Measurements from ENCODE around the gene TRAF3IP3. TPM values are rescaled to one million over a fixed set of nuclear protein-coding genes. Genes with fewer than 3 reads are reported as not detected.

TRAF3IP3 gene
- polyA plus RNA-seq, 1 donor from 2014 or later: not detected

DNA sequence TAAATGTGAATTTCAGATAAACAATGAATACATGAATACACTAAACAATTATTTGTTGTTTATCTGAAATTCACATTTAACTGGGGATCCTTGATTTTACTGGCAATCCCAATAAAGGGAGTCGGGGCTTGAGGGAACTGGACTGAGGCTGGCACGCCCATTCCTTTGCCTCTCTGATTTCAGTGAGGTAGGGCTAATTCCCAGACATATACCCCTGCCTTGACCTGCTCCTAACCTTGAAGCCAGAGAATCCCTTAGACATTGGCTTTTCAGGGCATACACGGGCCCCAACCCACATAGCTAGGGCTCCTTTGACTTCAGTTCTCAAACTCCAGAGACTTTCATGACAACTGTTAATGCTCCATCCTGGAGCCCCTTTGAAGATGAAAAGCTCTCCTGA lies 61.1 kb downstream of the TRAF3IP3 start:
- no peaks in the 10 kb centered on the region for H3F3A ChIP-seq (ENCODE audit: insufficient read depth, low read length, poor library complexity, severe bottlenecking)
- H3K27ac ChIP-seq (ENCODE audit: low read length): no peak overlapping the region
- no peak overlapping the region for H3K4me2 ChIP-seq (ENCODE audit: low read length)
- H3K27me3 ChIP-seq (ENCODE audit: insufficient read depth, low read depth, low read length): no peaks in the 10 kb centered on the region
- no peaks in the 10 kb centered on the region for H3K36me3 ChIP-seq (ENCODE audit: insufficient read depth, low read length)
- H3K4me3 ChIP-seq (ENCODE audit: low read length): no peak overlapping the region
- TF ChIP-seq, protein P1, sequence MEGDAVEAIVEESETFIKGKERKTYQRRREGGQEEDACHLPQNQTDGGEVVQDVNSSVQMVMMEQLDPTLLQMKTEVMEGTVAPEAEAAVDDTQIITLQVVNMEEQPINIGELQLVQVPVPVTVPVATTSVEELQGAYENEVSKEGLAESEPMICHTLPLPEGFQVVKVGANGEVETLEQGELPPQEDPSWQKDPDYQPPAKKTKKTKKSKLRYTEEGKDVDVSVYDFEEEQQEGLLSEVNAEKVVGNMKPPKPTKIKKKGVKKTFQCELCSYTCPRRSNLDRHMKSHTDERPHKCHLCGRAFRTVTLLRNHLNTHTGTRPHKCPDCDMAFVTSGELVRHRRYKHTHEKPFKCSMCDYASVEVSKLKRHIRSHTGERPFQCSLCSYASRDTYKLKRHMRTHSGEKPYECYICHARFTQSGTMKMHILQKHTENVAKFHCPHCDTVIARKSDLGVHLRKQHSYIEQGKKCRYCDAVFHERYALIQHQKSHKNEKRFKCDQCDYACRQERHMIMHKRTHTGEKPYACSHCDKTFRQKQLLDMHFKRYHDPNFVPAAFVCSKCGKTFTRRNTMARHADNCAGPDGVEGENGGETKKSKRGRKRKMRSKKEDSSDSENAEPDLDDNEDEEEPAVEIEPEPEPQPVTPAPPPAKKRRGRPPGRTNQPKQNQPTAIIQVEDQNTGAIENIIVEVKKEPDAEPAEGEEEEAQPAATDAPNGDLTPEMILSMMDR (IDR thresholded peaks at IDR 0.05; ENCODE audit: poor library complexity, severe bottlenecking): no peak
- TF ChIP-seq MXI1 (conservative IDR thresholded peaks at IDR 0.05; ENCODE audit: poor library complexity, severe bottlenecking) (no peak), POLR2AphosphoS5 (IDR thresholded peaks at IDR 0.05) (no peak), TAF1 (IDR thresholded peaks at IDR 0.05; ENCODE audit: low read depth) (no peak), SMC3 (conservative IDR thresholded peaks at IDR 0.05; ENCODE audit: poor library complexity) (no peak), RAD21 (conservative IDR thresholded peaks at IDR 0.05) (no peak), EZH2 (IDR thresholded peaks at IDR 0.05; ENCODE audit: borderline replicate concordance, insufficient read depth, low read length, poor library complexity, severe bottlenecking) (no peak), EP300 (conservative IDR thresholded peaks at IDR 0.05; ENCODE audit: poor library complexity, severe bottlenecking) (no peak)
- TF ChIP-seq, protein P2, sequence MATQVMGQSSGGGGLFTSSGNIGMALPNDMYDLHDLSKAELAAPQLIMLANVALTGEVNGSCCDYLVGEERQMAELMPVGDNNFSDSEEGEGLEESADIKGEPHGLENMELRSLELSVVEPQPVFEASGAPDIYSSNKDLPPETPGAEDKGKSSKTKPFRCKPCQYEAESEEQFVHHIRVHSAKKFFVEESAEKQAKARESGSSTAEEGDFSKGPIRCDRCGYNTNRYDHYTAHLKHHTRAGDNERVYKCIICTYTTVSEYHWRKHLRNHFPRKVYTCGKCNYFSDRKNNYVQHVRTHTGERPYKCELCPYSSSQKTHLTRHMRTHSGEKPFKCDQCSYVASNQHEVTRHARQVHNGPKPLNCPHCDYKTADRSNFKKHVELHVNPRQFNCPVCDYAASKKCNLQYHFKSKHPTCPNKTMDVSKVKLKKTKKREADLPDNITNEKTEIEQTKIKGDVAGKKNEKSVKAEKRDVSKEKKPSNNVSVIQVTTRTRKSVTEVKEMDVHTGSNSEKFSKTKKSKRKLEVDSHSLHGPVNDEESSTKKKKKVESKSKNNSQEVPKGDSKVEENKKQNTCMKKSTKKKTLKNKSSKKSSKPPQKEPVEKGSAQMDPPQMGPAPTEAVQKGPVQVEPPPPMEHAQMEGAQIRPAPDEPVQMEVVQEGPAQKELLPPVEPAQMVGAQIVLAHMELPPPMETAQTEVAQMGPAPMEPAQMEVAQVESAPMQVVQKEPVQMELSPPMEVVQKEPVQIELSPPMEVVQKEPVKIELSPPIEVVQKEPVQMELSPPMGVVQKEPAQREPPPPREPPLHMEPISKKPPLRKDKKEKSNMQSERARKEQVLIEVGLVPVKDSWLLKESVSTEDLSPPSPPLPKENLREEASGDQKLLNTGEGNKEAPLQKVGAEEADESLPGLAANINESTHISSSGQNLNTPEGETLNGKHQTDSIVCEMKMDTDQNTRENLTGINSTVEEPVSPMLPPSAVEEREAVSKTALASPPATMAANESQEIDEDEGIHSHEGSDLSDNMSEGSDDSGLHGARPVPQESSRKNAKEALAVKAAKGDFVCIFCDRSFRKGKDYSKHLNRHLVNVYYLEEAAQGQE (IDR thresholded peaks at IDR 0.05; ENCODE audit: borderline replicate concordance): no peak
- no peaks in the 10 kb centered on the region for H3K9me2 ChIP-seq (ENCODE audit: insufficient read depth, low read length)
- H3K9ac ChIP-seq (ENCODE audit: low read length): no peak overlapping the region
- no peak overlapping the region for H2AFZ ChIP-seq (ENCODE audit: low read depth, low read length)
- no peaks in the 10 kb centered on the region for H4K20me1 ChIP-seq (ENCODE audit: insufficient read depth)
- H3K79me2 ChIP-seq (replicated peaks; ENCODE audit: insufficient read depth, low read length): no peaks in the 10 kb centered on the region
- no peaks in the 10 kb centered on the region for H3K9me3 ChIP-seq (ENCODE audit: low read length)

DNA sequence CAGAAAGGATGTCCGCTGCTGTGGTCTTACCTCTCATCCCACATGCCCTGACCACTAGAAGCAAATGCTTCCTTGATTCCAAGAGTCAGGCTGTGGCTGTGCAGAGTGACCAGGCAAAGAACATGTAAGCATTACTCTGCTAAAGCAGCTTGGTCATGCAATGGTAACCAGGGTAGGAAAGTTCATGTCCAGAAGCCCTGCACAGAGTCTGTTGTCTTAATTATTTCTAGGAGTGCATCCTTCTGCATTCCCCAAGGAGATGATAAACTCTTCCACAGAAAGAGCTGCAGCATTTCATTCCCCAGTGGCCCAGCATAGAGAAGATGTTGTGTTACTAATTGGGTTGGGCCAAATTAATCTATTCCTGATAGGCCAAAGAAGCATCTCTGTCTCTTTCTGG lies 61.8 kb downstream of the TRAF3IP3 start:
- Histone ChIP-seq H4K20me1 (ENCODE audit: insufficient read depth) (no peaks in the 10 kb centered on the region), H3K36me3 (ENCODE audit: insufficient read depth, low read length) (no peaks in the 10 kb centered on the region), H3K27ac (ENCODE audit: low read length) (no peak overlapping the region), H3K4me2 (ENCODE audit: low read length) (no peak overlapping the region), H3F3A (ENCODE audit: insufficient read depth, low read length, poor library complexity, severe bottlenecking) (no peaks in the 10 kb centered on the region), H2AFZ (ENCODE audit: low read depth, low read length) (no peak overlapping the region), H3K9ac (ENCODE audit: low read length) (no peak overlapping the region), H3K79me2 (replicated peaks; ENCODE audit: insufficient read depth, low read length) (no peaks in the 10 kb centered on the region), H3K4me3 (ENCODE audit: low read length) (no peak overlapping the region), H3K9me2 (ENCODE audit: insufficient read depth, low read length) (no peaks in the 10 kb centered on the region), H3K9me3 (ENCODE audit: low read length) (no peaks in the 10 kb centered on the region), H3K27me3 (ENCODE audit: insufficient read depth, low read depth, low read length) (no peaks in the 10 kb centered on the region)
- TF ChIP-seq, protein P1 (IDR thresholded peaks at IDR 0.05; ENCODE audit: poor library complexity, severe bottlenecking): no peak
- no peak for TF ChIP-seq MXI1 (conservative IDR thresholded peaks at IDR 0.05; ENCODE audit: poor library complexity, severe bottlenecking)
- no peak for TF ChIP-seq EZH2 (IDR thresholded peaks at IDR 0.05; ENCODE audit: borderline replicate concordance, insufficient read depth, low read length, poor library complexity, severe bottlenecking)
- TF ChIP-seq EP300 (conservative IDR thresholded peaks at IDR 0.05; ENCODE audit: poor library complexity, severe bottlenecking): no peak
- TF ChIP-seq, protein P2 (IDR thresholded peaks at IDR 0.05; ENCODE audit: borderline replicate concordance): no peak
- no peak for TF ChIP-seq TAF1 (IDR thresholded peaks at IDR 0.05; ENCODE audit: low read depth)
- no peak for TF ChIP-seq RAD21 (conservative IDR thresholded peaks at IDR 0.05)
- TF ChIP-seq SMC3 (conservative IDR thresholded peaks at IDR 0.05; ENCODE audit: poor library complexity): no peak
- no peak for TF ChIP-seq POLR2AphosphoS5 (IDR thresholded peaks at IDR 0.05)

Data from neural cell (in vitro differentiated cells).